Keratinocyte (primary cell): ENCODE data around the gene SULF2.

ENCODE experiments used
- EZH2 ChIP-seq: IDR thresholded peaks from one replicate; pipeline ENCODE4 v1.6.1; 2012; ENCODE audit warnings: inconsistent platforms, mild to moderate bottlenecking, low read length, moderate library complexity
- TF ChIP-seq, protein P1 (sequence below), 3 experiments: IDR thresholded peaks in 1 of 3; conservative IDR thresholded peaks in 1 of 3; optimal IDR thresholded peaks in 1 of 3; 2 replicates in 2 of 3; 3 replicates in 1 of 3; pipeline versions ENCODE3 to v1.5.1; 2011; ENCODE audit warnings: low read length in 3 of 3, mild to moderate bottlenecking in 3 of 3, moderate library complexity in 2 of 3, control low read depth in 1 of 3, inconsistent platforms in 1 of 3; ENCODE audit not compliant: insufficient read depth in 2 of 3; ENCODE audit errors: extremely low read depth in 1 of 3

DNA sequence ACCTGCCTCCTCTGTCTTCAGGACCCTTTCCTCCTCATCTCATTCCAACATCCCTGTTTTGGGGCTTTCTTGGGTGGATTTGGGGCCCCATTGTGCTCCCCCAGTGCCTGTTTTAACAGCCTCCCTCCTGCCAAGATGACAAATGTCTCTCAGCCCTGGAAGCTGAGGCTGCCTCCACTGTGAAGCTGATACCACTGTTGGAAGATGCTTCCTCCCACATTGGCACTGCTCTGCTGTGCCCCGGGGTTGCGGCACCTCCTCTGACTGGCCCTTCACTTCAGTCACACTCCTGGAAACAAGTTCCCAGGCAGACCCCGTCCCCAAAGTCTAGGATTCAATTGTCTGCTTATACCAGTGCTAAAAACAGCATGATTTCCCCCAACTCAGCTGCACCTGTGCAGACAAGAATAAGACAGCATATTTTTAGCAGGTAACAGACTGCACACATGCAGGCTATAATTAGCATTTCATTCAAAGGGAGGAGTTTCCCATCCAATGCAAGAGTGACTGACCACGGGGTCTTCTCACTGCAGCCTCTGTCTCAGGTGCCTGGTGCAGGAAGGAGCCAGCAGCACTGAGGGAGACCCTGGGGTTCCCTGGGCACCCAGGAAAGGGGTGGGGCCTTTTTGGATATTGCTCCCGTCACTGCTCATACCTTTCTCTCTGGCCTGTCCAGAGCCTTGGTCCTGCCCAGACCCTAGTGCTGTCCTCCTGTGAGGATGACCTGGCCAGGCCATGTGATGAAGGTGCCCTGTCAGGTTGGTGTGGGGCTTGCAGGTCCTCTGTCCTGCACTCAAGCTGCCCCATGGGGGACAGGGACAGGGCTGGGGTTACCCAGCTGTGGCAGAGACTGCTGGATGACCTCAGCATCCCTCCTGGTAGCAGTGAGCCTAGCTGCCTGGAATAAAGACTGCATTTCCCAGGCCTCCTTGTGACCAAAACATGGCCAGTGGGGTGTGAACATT is 31.5 kb upstream of the SULF2 start:
- TF ChIP-seq, protein P1, sequence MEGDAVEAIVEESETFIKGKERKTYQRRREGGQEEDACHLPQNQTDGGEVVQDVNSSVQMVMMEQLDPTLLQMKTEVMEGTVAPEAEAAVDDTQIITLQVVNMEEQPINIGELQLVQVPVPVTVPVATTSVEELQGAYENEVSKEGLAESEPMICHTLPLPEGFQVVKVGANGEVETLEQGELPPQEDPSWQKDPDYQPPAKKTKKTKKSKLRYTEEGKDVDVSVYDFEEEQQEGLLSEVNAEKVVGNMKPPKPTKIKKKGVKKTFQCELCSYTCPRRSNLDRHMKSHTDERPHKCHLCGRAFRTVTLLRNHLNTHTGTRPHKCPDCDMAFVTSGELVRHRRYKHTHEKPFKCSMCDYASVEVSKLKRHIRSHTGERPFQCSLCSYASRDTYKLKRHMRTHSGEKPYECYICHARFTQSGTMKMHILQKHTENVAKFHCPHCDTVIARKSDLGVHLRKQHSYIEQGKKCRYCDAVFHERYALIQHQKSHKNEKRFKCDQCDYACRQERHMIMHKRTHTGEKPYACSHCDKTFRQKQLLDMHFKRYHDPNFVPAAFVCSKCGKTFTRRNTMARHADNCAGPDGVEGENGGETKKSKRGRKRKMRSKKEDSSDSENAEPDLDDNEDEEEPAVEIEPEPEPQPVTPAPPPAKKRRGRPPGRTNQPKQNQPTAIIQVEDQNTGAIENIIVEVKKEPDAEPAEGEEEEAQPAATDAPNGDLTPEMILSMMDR (optimal IDR thresholded peaks at IDR 0.05 in 1 of 3, IDR thresholded peaks at IDR 0.05 in 1 of 3, conservative IDR thresholded peaks at IDR 0.05 in 1 of 3; ENCODE audit: extremely low read depth in 1 of 3, insufficient read depth in 2 of 3, low read length in 3 of 3), result no peak
- TF ChIP-seq EZH2, result no peak
